NCI-H526 (cell line): ENCODE data around the gene MCUB.

Experiments used
- DNase-seq, 2 experiments: peaks; one replicate each; lab custom pipeline; 2025; lab: John Stamatoyannopoulos, UW

The MCUB gene

DNA sequence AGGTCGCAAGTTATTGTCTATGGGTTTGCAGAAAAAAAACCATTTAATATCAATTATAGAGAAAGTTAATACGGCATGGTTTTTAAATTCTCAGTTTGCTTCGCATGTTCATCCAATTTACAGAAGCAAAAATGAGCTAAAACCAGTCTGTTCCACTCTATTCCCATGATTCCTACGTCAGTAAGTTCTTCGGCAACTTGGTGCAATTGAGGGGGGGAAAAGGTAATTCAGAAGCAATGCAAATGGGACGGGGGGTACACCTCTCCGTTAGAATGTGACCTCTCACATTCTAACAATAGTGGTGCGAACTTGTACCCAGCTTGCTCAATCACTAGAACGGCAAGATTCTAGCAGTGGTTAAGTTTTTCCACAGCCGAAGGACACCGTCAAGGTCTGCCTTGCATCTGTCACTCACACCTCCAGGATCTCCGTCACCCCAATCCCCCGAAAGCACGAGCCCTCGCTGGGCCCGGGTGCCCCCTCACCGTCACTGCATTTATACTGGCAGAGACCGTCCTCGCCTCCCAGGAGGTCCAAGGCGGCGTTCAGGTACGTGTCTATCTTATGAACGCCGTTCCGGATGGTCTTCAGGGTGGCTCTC lies 169.2 kb downstream of the MCUB start:
- DNase-seq, result peak; percentile 31 to 48

DNA sequence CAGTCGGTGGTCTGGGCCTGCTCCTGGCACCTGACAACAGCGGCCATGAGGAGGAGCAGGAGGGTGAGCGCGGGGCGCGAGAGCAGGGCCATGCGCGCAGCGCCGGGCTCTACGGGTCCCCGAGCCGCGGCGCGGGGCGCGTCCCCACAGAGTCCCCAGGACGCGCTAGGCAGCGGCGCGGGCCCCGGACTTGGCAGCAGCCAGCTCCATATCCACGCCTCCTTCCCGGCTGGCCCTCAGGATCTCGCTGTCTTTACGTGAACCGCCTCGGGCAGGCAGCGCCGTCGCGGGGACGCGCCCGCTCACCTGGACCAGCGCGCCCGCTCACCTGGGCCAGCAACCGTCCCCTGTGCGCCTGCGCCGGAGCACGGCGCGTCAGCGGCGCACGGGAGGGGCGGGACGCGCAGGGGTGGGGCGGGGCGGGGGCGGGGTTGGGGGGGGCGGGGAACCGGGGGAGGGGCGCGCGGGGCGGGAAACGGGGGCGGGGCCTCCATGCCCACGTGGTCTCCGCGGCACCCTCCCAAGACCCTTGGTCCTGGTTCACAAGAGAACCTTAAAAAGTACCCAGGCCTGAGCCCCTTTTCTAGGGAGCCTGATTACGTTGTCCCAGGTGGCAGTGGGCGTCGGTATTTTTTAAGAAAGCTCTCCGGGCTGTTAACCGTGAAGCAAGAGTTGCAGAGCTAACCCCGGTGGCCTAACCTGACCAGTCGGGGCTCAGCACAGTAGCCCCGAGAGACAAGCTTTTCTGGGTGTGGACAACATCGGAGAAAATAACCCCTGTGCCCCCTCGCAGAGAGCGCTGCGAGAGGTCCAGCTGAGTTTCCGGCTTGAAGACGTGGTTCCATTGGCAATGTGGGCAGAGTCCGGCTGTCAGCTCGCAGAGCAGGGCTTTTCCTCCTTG lies 169.9 kb downstream of the MCUB start, which contains the start of gene PLA2G12A:
PLA2G12A (minus strand) TSS at position 353 of the 901 bp plus-strand sequence; CDS start at position 92, 261 bp downstream.
- peak; percentile 85 to 95 for DNase-seq

DNA sequence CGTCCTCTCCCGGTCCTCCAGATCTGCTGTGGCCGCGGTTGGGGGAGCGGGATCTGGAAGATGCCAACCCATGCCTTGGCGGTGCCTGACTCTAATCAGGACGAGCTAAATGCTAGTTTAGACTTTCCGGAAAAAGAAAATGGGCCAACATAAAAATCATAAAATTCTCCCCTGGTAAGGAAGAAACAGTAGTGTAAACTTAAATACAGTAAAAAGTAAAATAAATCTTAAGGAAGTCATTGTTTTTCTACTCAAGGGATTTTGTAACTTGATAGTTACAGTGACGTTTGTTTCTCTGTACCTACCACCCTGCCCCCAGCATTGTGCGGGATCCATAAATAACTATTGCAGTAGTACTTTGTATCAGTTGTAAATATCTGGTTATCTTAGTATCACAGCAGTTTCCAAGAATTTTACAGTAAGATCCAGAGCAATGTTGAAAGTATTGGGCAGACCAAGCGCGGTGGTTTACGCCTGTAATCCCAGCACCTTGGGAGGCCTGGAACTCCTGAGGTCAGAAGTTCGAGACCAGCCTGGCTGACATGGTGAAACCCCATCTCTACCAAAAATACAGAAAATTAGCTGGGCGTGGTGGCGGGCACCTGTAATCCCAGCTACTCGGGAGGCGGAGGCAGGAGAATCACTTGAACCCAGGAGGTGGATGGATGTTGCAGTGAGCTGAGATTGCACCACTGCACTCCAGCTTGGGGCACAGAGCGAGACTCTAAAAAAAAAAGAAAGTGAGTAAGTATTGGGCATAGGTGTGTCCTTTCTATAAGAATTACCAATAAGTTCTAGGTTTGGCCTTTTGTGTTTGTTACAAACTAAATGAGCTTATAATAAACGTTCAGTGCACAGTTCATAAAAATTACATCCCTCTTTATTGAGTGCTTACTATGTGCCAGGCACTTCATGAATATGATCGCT lies 170.8 kb downstream of the MCUB start:
- no peak for DNase-seq

DNA sequence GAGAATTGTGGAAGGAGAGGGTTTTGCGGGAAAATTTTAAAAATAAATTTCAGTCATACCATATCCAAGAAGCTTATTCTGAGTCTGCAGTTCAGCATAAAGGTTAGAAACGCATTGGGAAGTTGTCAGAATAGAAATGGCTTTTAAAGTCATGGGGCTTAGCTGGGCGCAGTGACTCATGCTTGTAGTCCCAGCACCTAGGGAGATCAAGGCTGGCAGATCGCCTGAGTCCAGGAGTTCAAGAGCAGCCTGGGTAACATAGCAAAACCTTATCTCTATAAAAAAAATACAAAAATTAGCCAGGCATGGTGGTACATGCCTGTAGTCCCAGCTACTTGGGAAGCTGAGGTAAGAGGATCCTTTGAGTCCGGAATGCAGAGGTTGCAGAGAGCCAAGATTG lies 173.7 kb downstream of the MCUB start:
- no peak for DNase-seq

DNA sequence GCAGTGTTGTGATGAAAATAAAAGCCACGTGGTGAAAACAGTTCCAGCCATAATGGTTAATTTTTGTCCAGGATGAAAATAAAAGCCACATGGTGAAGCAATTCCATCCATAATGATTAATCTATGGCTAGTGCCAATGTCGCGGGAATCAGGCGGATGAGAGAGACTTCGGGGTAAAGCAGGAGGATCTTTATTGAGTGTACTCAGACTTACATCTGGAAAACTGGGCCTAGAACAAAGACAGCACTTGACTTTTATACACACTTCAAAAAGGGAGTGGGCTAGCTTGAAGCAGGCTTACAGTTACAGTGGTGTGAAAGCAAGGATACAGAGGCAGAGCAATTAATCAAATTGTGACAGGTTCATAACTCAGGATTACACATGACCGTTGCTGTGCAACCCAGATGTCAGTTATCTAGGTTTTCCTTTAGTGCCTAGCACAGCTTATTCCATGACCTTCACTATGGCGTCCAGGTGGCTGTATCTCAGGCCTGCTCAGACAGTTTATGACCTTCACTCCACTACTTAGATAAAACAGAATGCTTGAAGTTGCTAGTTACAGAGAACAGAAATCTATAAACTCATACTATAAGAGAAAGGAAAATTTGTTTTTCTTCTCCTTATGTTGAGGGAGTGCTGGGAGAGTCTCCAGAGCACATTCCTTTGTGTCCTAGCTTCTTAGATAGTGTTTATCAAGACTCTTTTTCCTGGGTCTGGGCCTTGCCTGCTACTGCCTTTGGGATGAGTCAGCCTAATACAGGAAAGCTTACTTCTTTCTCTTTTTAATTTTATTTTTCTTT lies 175.7 kb downstream of the MCUB start:
- no peak for DNase-seq
